ENCODE data around the gene SSBP4. TPM values are rescaled to one million over a fixed set of nuclear protein-coding genes. Genes with fewer than 3 reads are reported as not detected.

Gene SSBP4
- total and polyA plus RNA-seq, 9 of the 15 experiments (the other 6 are each of a cell fraction or from before 2014, with no cell fraction given) = 1.1 to 189 (median 39.0) TPM

- intact Hi-C loops (cut with micrococcal nuclease) (loop anchor here (5.0 kb wide), 1 partner anchor 208 kb away; no protein-coding TSS in a partner anchor), in situ Hi-C loops (cut with MboI) (loop anchor here (5.0 kb wide), 1 partner anchor 208 kb away; no protein-coding TSS in a partner anchor)
- Histone ChIP-seq H3K27ac (ENCODE audit: extremely low read depth, low read depth, low read length) (no peak overlapping the region), H4K20me1 (replicated peaks; ENCODE audit: control insufficient read depth, insufficient read depth, low read length) (peaks cover 44% of the 10 kb centered on the region), H3K4me3 (no peak overlapping the region), H3K9me1 (ENCODE audit: control insufficient read depth, insufficient read depth, low read length) (peaks cover 20% of the 10 kb centered on the region), H2AFZ (ENCODE audit: low read depth, low read length) (no peak overlapping the region), H3K79me2 (ENCODE audit: control insufficient read depth, insufficient read depth, low read length) (peaks cover 39% of the 10 kb centered on the region), H3K27me3 (ENCODE audit: control insufficient read depth in 2 of 2, insufficient read depth in 2 of 2, low read length in 2 of 2) (no peaks in the 10 kb centered on the region), H3K4me1 (replicated peaks in 1 of 2; ENCODE audit: control insufficient read depth in 2 of 2, insufficient read depth in 2 of 2, low read length in 2 of 2) (peaks cover 6 to 59% of the 10 kb centered on the region in 2 experiments; a peak in 4 of 5 replicates), H3K36me3 (ENCODE audit: control insufficient read depth, insufficient read depth, low read length) (peaks cover 46% of the 10 kb centered on the region; the same call in 2 of the 3 replicates), H3K9ac (ENCODE audit: insufficient read depth in 1 of 2, low read depth in 2 of 2, low read length in 2 of 2) (peak overlapping the region in 1 of 2 experiments; percentile 60; a peak in 1 of 4 replicates), H3K4me2 (ENCODE audit: insufficient read depth, low read length) (no peak overlapping the region), H3K9me3 (replicated peaks; ENCODE audit: control insufficient read depth, insufficient read depth, low read depth, low read length) (no peaks in the 10 kb centered on the region)
- FAIRE-seq = peak; percentile 78
- DNase-seq (ENCODE audit: extremely low read depth in 1 of 4, low spot score in 3 of 4) = peak; percentile 76 to 85 (median 79)
- ATAC-seq = peak; percentile 93
- ChIA-PET CTCF (ENCODE audit: low intra/inter-chr PET ratio) (interaction anchor here (0.7 kb wide), 1 partner anchor 19 kb away, joined by 3 read pairs; no protein-coding TSS in a partner anchor), POLR2A (interaction anchor here (0.6 to 0.7 kb wide), 3 partner anchors 75 to 176 kb away, joined by 3 read pairs; no protein-coding TSS in a partner anchor)
- 62% methylated on average over 26 of the region's 28 CpGs for WGBS (ENCODE audit: insufficient coverage, low coverage, missing lambda C conversion rate)
- BruUV-seq (replicated peaks) = no TSS peak
- TF ChIP-seq FOXK1 (CRISPR knock-in tag; IDR thresholded peaks at IDR 0.05; ENCODE audit: borderline replicate concordance) (no peak), SIN3B (IDR thresholded peaks at IDR 0.05; ENCODE audit: low read depth) (no peak), ZC3H11A (IDR thresholded peaks at IDR 0.05; ENCODE audit: low read depth, low read length) (no peak), ELF1 (tag; IDR thresholded peaks at IDR 0.05) (no peak), ZBTB33 (CRISPR knock-in tag; IDR thresholded peaks at IDR 0.05) (peak; percentile 94), MEIS2 (IDR thresholded peaks at IDR 0.05; ENCODE audit: partially characterized antibody) (no peak), XRCC5 (IDR thresholded peaks at IDR 0.05; ENCODE audit: low read depth, low read length) (0 out of 2 replicates have a peak, but pooled peaks have one; percentile 45), ZNF274 (IDR thresholded peaks at IDR 0.05; ENCODE audit: borderline replicate concordance, low read depth, low read length) (no peak), TFAP4 (CRISPR knock-in tag; IDR thresholded peaks at IDR 0.05; ENCODE audit: borderline replicate concordance) (0 out of 2 replicates have a peak, but pooled peaks have one; percentile 16), EWSR1 (IDR thresholded peaks at IDR 0.05; ENCODE audit: borderline replicate concordance, low read depth, partially characterized antibody) (no peak), ZNF507 (tag; conservative IDR thresholded peaks at IDR 0.05) (no peak), RNF2 (IDR thresholded peaks at IDR 0.05) (no peak), ATF7 (IDR thresholded peaks at IDR 0.05) (0 out of 2 replicates have a peak, but pooled peaks have one; percentile 9), SMC3 (conservative IDR thresholded peaks at IDR 0.05; ENCODE audit: insufficient read depth, low read depth, low read length) (peak; percentile 77), NFRKB (IDR thresholded peaks at IDR 0.05; ENCODE audit: low read depth) (no peak)
- TF ChIP-seq, protein P1, sequence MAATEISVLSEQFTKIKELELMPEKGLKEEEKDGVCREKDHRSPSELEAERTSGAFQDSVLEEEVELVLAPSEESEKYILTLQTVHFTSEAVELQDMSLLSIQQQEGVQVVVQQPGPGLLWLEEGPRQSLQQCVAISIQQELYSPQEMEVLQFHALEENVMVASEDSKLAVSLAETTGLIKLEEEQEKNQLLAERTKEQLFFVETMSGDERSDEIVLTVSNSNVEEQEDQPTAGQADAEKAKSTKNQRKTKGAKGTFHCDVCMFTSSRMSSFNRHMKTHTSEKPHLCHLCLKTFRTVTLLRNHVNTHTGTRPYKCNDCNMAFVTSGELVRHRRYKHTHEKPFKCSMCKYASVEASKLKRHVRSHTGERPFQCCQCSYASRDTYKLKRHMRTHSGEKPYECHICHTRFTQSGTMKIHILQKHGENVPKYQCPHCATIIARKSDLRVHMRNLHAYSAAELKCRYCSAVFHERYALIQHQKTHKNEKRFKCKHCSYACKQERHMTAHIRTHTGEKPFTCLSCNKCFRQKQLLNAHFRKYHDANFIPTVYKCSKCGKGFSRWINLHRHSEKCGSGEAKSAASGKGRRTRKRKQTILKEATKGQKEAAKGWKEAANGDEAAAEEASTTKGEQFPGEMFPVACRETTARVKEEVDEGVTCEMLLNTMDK (IDR thresholded peaks at IDR 0.05; ENCODE audit: borderline replicate concordance, insufficient read depth, low read depth, low read length, poor library complexity, severe bottlenecking) = peak; percentile 85
These were observed 50.1 kb downstream of the SSBP4 start for GRCh38 chr19:18469069-18469846.

Measured in K562 (cell line).